Lower lobe of right lung (tissue), 2 donors: ENCODE measurements around the gene PGM2L1. TPM values are rescaled to one million over a fixed set of nuclear protein-coding genes. Genes with fewer than 3 reads are reported as not detected.

ENCODE experiments used
- ATAC-seq, 2 donors: fragments of 200-7000 bp; cut with Tn5 transposase; one replicate each; pipeline ENCODE4 v1.9.1; 2020 to 2022; ENCODE audit warnings: mild to moderate bottlenecking in 2 of 2, moderate library complexity in 2 of 2
- DNase-seq: peaks from one replicate; pipeline ENCODE4 v3.0.0-alpha.2; 2020
- H3K27ac ChIP-seq: fragments of 200-600 bp; one replicate; pipeline ENCODE4 v1.8.0; 2022
- H3K27me3 ChIP-seq: fragments of 200-600 bp; one replicate; pipeline ENCODE4 v1.8.0; 2022; ENCODE audit warnings: low read depth
- H3K36me3 ChIP-seq: fragments of 200-600 bp; one replicate; pipeline ENCODE4 v1.8.0; 2022; ENCODE audit warnings: mild to moderate bottlenecking
- H3K4me1 ChIP-seq: fragments of 200-600 bp; one replicate; pipeline ENCODE4 v1.8.0; 2022
- H3K4me3 ChIP-seq: fragments of 200-600 bp; one replicate; pipeline ENCODE4 v1.8.0; 2022; ENCODE audit warnings: mild to moderate bottlenecking
- H3K9me3 ChIP-seq: fragments of 200-600 bp; one replicate; pipeline ENCODE4 v1.8.0; 2022
- CTCF ChIP-seq: fragments of 200-600 bp; IDR thresholded peaks from one replicate; pipeline ENCODE4 v1.8.0; 2022; ENCODE audit warnings: antibody characterized with exemption, mild to moderate bottlenecking
- intact Hi-C: fragments of 100-400 bp; cut with DNase I; formaldehyde crosslinking; loops from one replicate; pipeline ENCODE4 v1.11.0; 2022
- total RNA-seq: library from RNA; stranded (reverse); fragmentation: NEBNext Ultra II Directional; extraction: Animal tissue kit (Norgen Biotek cat#: 25700); gene quantifications from one replicate; pipeline ENCODE4 v1.2.1, GENCODE V29; 2021
- donor health status: DM: no; HTN: yes; CAD: no; lungs with severe emphysema.

The PGM2L1 gene
- total RNA-seq, 1 donor from 2014 or later = 5.2 TPM

- TF ChIP-seq CTCF = no peak
- no peaks in the 10 kb centered on the region for H3K27me3 ChIP-seq
- DNase-seq = no peak
- ATAC-seq = no peak
- no peak overlapping the region for H3K27ac ChIP-seq
- intact Hi-C loops = no loop called here
- H3K36me3 ChIP-seq = no peaks in the 10 kb centered on the region
- H3K4me3 ChIP-seq = no peak overlapping the region
- peaks cover 35% of the 10 kb centered on the region for H3K4me1 ChIP-seq
- no peaks in the 10 kb centered on the region for H3K9me3 ChIP-seq
Observed at GRCh38 chr11:74326665-74327064, 71.6 kb downstream of the PGM2L1 start.

- TF ChIP-seq CTCF = no peak
- Histone ChIP-seq H3K36me3 (no peaks in the 10 kb centered on the region), H3K4me1 (peaks cover 41% of the 10 kb centered on the region), H3K27ac (no peak overlapping the region), H3K4me3 (no peak overlapping the region), H3K9me3 (no peaks in the 10 kb centered on the region), H3K27me3 (no peaks in the 10 kb centered on the region)
- ATAC-seq (peak; percentile 72 to 85), DNase-seq (peak; percentile 74)
- intact Hi-C loops = no loop called here
Observed at GRCh38 chr11:74325649-74326645, 72.3 kb downstream of the PGM2L1 start.

- Histone ChIP-seq H3K4me3 (no peak overlapping the region), H3K4me1 (peaks cover 41% of the 10 kb centered on the region), H3K9me3 (no peaks in the 10 kb centered on the region), H3K36me3 (no peaks in the 10 kb centered on the region), H3K27ac (no peak overlapping the region), H3K27me3 (no peaks in the 10 kb centered on the region)
- no peak for TF ChIP-seq CTCF
- peak; percentile 8 to 48 for ATAC-seq
- intact Hi-C loops = no loop called here
- no peak for DNase-seq
Observed at GRCh38 chr11:74322667-74323066, 75.6 kb downstream of the PGM2L1 start.

DNA sequence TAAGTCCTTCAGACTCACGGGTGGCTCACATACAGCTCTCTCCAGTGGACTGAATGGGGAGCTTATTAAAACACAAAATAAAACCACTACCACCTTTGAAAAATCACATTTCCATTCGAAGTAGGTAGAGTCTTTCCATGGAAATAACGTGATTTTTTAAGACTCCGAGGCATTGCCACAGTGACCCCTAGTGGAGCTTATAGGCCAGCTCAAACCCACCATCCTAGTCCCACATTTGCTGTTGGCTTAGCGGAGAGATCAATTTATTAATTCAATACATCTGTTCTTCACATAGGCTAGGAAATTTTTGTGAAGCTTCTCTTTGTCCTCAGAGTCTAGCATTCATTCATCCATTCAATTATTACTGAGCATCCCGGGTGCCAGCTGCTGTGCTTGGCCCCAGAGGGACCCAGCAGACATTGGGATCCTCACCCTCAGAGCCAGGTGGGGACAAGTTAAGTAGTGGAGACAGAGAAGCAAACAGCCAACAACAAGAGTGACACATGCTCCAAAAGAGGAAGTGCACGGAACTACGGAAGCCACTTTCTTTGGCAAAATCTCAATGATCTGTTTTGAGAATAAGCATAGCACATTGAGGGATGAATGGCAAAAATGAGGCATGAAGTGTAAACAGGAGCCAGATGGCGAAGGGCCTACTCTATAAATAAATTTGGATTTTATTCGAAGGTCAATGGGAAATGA lies 76.6 kb downstream of the PGM2L1 start:
- intact Hi-C loops = no loop called here
- Histone ChIP-seq H3K36me3 (no peaks in the 10 kb centered on the region), H3K4me3 (no peak overlapping the region), H3K27me3 (no peaks in the 10 kb centered on the region), H3K27ac (no peak overlapping the region), H3K9me3 (peaks cover 8% of the 10 kb centered on the region), H3K4me1 (peaks cover 36% of the 10 kb centered on the region)
- ATAC-seq = peak; percentile 34 to 41
- peak; percentile 60 for TF ChIP-seq CTCF
- DNase-seq = no peak

- Histone ChIP-seq H3K27ac (no peak overlapping the region), H3K36me3 (no peaks in the 10 kb centered on the region), H3K4me3 (no peak overlapping the region), H3K9me3 (peaks cover 18% of the 10 kb centered on the region), H3K27me3 (no peaks in the 10 kb centered on the region), H3K4me1 (peaks cover 26% of the 10 kb centered on the region)
- ATAC-seq (no peak), DNase-seq (no peak)
- intact Hi-C loops = no loop called here
- TF ChIP-seq CTCF = no peak
Observed at GRCh38 chr11:74320538-74320937, 77.7 kb downstream of the PGM2L1 start.
